Raji (cell line): ENCODE results near the gene GPBAR1.

ENCODE experiments used
- POLR2A ChIP-seq: IDR thresholded peaks from 2 replicates; pipeline ENCODE4 v1.6.1; 2011; ENCODE audit warnings: low read depth, low read length, control low read depth; ENCODE audit not compliant: insufficient read depth

Gene GPBAR1

GRCh38 chr2:218229851-218230250, 31.0 kb upstream of the GPBAR1 start:
- TF ChIP-seq POLR2A: no peak

- no peak for TF ChIP-seq POLR2A
Measured at GRCh38 chr2:218230882-218231281, 29.9 kb upstream of the GPBAR1 start.

- no peak for TF ChIP-seq POLR2A
Measured at GRCh38 chr2:218233543-218233942, 27.3 kb upstream of the GPBAR1 start.

GRCh38 chr2:218234521-218234920, 26.3 kb upstream of the GPBAR1 start:
- no peak for TF ChIP-seq POLR2A

- TF ChIP-seq POLR2A: no peak
Measured at GRCh38 chr2:218235017-218235416, 25.8 kb upstream of the GPBAR1 start.

- no peak for TF ChIP-seq POLR2A
Measured at GRCh38 chr2:218236829-218237228, 24.0 kb upstream of the GPBAR1 start.

- no peak for TF ChIP-seq POLR2A
Measured at GRCh38 chr2:218238887-218239286, 21.9 kb upstream of the GPBAR1 start.

- no peak for TF ChIP-seq POLR2A
Measured at GRCh38 chr2:218244204-218244603, 16.6 kb upstream of the GPBAR1 start.

- no peak for TF ChIP-seq POLR2A
Measured at GRCh38 chr2:218244665-218245064, 16.1 kb upstream of the GPBAR1 start.

GRCh38 chr2:218245214-218245613, 15.6 kb upstream of the GPBAR1 start:
- no peak for TF ChIP-seq POLR2A

GRCh38 chr2:218249691-218250090, 11.1 kb upstream of the GPBAR1 start:
- TF ChIP-seq POLR2A: no peak

GRCh38 chr2:218252509-218253231, 8.1 kb upstream of the GPBAR1 start:
- no peak for TF ChIP-seq POLR2A

GRCh38 chr2:218253232-218253625, 7.6 kb upstream of the GPBAR1 start:
- no peak for TF ChIP-seq POLR2A

- no peak for TF ChIP-seq POLR2A
Measured at GRCh38 chr2:218255446-218255845, 5.4 kb upstream of the GPBAR1 start.

GRCh38 chr2:218256612-218257350, 4.0 kb upstream of the GPBAR1 start:
- no peak for TF ChIP-seq POLR2A

- no peak for TF ChIP-seq POLR2A
Measured at GRCh38 chr2:218257390-218257981, 3.3 kb upstream of the GPBAR1 start.

GRCh38 chr2:218259099-218259961, 1.5 kb upstream of the GPBAR1 start:
- TF ChIP-seq POLR2A: no peak
